Upper lobe of left lung (tissue), 6 donors: Measurements from ENCODE around the gene ARMCX2. TPM values are rescaled to one million over a fixed set of nuclear protein-coding genes. Genes with fewer than 3 reads are reported as not detected.

Experiments
- ATAC-seq, 2 donors: fragments of 200-7000 bp; cut with Tn5 transposase; one replicate each; pipeline ENCODE4 v1.9.1; 2022; ENCODE audit warnings: mild to moderate bottlenecking in 2 of 2, moderate library complexity in 2 of 2; ENCODE audit not compliant: low FRiP score in 2 of 2
- DNase-seq, 2 donors: peaks; one replicate each; pipeline ENCODE4 v3.0.0-alpha.2; 2019 to 2020
- H3K27ac ChIP-seq, 4 donors: fragments of 200-600 bp; sonication (generic); one replicate each; pipeline ENCODE4 v1.5.1; 2016 to 2019
- H3K27me3 ChIP-seq, 4 donors: fragments of 200-600 bp; sonication (generic); one replicate each; pipeline ENCODE4 v1.5.1; 2017 to 2019
- H3K36me3 ChIP-seq, 4 donors: fragments of 200-600 bp; sonication (generic); one replicate each; pipeline ENCODE4 v1.5.1; 2016 to 2019
- H3K4me1 ChIP-seq, 4 donors: fragments of 200-600 bp; sonication (generic); one replicate each; pipeline ENCODE4 v1.5.1; 2018 to 2019
- H3K4me3 ChIP-seq, 4 donors: fragments of 200-600 bp; sonication (generic); one replicate each; pipeline ENCODE4 v1.5.1; 2017 to 2019; ENCODE audit warnings: mild to moderate bottlenecking in 2 of 4, moderate library complexity in 1 of 4
- H3K9me3 ChIP-seq, 4 donors: fragments of 200-600 bp; sonication (generic); one replicate each; pipeline ENCODE4 v1.5.1; 2018 to 2019
- EP300 ChIP-seq, 4 donors: sonication (generic); formaldehyde crosslinking; IDR thresholded peaks; one replicate each; pipeline ENCODE4 v1.5.1; 2017; ENCODE audit warnings: antibody characterized with exemption in 4 of 4, control low read depth in 2 of 4
- POLR2A ChIP-seq, 4 donors: fragments of 450-650 bp; IDR thresholded peaks; one replicate each; pipeline ENCODE4 v1.5.1; 2016 to 2017; ENCODE audit warnings: antibody characterized with exemption in 4 of 4, mild to moderate bottlenecking in 2 of 4
- POLR2AphosphoS5 ChIP-seq, 2 donors: sonication (generic); formaldehyde crosslinking; IDR thresholded peaks; one replicate each; pipeline ENCODE4 v1.5.1; 2017; ENCODE audit warnings: antibody characterized with exemption in 2 of 2
- WGBS, 2 donors: methylation state at CpG; one replicate each; pipeline ENCODE4 v1.1.5; 2017 to 2018; 5-methylcytosine and 5-hydroxymethylcytosine counted together
- small RNA-seq, 4 donors: library from RNA; depleted of rRNA; stranded (forward); fragments of <200 nt; gene quantifications; one replicate each; pipeline ENCODE3, GENCODE V24; 2016
- total RNA-seq, 6 donors: library from RNA; depleted of rRNA in 4 of 6; stranded (reverse); fragments of >200 nt in 4 of 6; gene quantifications; one replicate each; pipeline versions ENCODE4 v1.1.0 to v1.2.1, GENCODE V29; 2016 to 2021
- TF ChIP-seq, protein P1 (sequence below), 6 experiments: fragments of 450-650 bp in 4 of 6; fragments of 200-600 bp in 2 of 6; sonication (generic) in 2 of 6; IDR thresholded peaks; one replicate each; pipeline ENCODE4 v1.5.1; 2016 to 2019; ENCODE audit warnings: antibody characterized with exemption in 6 of 6
- donor health status: DM: no; HTN: no; CAD: no; lungs with moderate emphysema.
- donor health status: DM: no; HTN: yes; CAD: no; lungs with severe emphysema.

Gene ARMCX2
- total RNA-seq, 6 donors from 2014 or later: 11.0 to 37.2 (median 19.3) TPM

DNA sequence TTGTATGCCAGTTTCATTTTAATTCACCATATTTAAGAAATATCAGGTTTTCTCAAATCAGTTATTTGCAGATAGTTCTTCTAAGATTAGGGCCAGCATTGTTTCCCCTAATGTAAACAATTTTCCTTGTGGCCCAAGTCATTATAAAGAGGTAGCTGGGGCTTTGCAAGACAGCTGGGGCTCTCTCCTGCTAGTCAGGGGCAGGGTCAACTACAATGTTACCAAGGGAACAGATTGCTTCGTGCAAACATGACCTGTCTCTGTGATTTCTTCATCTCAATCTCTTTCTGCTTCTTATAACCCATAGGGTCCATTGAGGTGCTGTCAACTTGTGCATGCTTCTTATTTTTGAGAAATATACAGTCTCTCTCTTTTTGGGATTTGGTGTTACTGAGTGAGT lies 53.9 kb downstream of the ARMCX2 start:
- 54 to 75% methylated on average over 1 of the region's 1 CpG for WGBS, 2 donors
- TF ChIP-seq POLR2A (IDR thresholded peaks at IDR 0.05) (no peak), EP300 (IDR thresholded peaks at IDR 0.05) (no peak), POLR2AphosphoS5 (IDR thresholded peaks at IDR 0.05) (no peak)
- TF ChIP-seq, protein P1, sequence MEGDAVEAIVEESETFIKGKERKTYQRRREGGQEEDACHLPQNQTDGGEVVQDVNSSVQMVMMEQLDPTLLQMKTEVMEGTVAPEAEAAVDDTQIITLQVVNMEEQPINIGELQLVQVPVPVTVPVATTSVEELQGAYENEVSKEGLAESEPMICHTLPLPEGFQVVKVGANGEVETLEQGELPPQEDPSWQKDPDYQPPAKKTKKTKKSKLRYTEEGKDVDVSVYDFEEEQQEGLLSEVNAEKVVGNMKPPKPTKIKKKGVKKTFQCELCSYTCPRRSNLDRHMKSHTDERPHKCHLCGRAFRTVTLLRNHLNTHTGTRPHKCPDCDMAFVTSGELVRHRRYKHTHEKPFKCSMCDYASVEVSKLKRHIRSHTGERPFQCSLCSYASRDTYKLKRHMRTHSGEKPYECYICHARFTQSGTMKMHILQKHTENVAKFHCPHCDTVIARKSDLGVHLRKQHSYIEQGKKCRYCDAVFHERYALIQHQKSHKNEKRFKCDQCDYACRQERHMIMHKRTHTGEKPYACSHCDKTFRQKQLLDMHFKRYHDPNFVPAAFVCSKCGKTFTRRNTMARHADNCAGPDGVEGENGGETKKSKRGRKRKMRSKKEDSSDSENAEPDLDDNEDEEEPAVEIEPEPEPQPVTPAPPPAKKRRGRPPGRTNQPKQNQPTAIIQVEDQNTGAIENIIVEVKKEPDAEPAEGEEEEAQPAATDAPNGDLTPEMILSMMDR (IDR thresholded peaks at IDR 0.05): no peak
- no peak for ATAC-seq

More for the DNA sequence above, 53.9 kb downstream of the ARMCX2 start:
- H3K4me1 ChIP-seq: no peaks in the 10 kb centered on the region
- H3K36me3 ChIP-seq: no peaks in the 10 kb centered on the region
- H3K27ac ChIP-seq: no peak overlapping the region
- H3K27me3 ChIP-seq: no peaks in the 10 kb centered on the region
- H3K4me3 ChIP-seq: no peak overlapping the region
- DNase-seq: no peak
- H3K9me3 ChIP-seq: no peaks in the 10 kb centered on the region

Small RNAs within 50 kb of the gene (small RNA-seq; reads per million reads assigned to genes)
- 0 reads per million in 4 donors for gene RNU6-30P
- 0 reads per million in 4 donors for gene RNU6-587P

Other genes starting within 250 kb of the ARMCX2 start
- gene ARMCX4, start 174.4 kb downstream of the ARMCX2 start, total RNA-seq: 10 to 100 TPM in 4 of 6 donors, 1 to 10 TPM in 2; 7.7 to 36.7 (median 11.6) TPM
- 10 to 100 TPM; 13.8 to 22.0 (median 17.5) TPM for gene ARMCX1, start 109.3 kb downstream of the ARMCX2 start, total RNA-seq
- gene ARMCX6, start 41.9 kb downstream of the ARMCX2 start, total RNA-seq: 10 to 100 TPM in 5 of 6 donors, 1 to 10 TPM in 1; 7.3 to 45.7 (median 20.9) TPM
- gene ARMCX3, start 36.7 kb downstream of the ARMCX2 start, total RNA-seq: 10 to 100 TPM; 15.7 to 57.3 (median 41.7) TPM